Psoas muscle (tissue), 8 donors: ENCODE data around the gene XIRP2. TPM values are rescaled to one million over a fixed set of nuclear protein-coding genes. Genes with fewer than 3 reads are reported as not detected.
A peak's percentile ranks its signal among the peaks of the same experiment; 100 is the strongest.

Experiments
- ATAC-seq, 4 donors: fragments of 200-7000 bp; cut with Tn5 transposase; one replicate each; pipeline ENCODE4 v1.9.1; 2020; ENCODE audit warnings: moderate library complexity in 3 of 4, mild to moderate bottlenecking in 2 of 4
- DNase-seq, 2 donors: peaks; one replicate each; pipeline ENCODE4 v3.0.0-alpha.2; 2020
- H3K27ac ChIP-seq: fragments of 200-600 bp; one replicate; pipeline ENCODE4 v1.8.0; 2022
- H3K27me3 ChIP-seq, 3 donors: fragments of 200-600 bp in 1 of 3; one replicate each; pipeline versions ENCODE4 v1.6.1 to v1.8.0; 2013 to 2022; ENCODE audit warnings: low read length in 2 of 3, mild to moderate bottlenecking in 2 of 3, moderate library complexity in 1 of 3; ENCODE audit not compliant: insufficient read depth in 3 of 3
- H3K36me3 ChIP-seq, 2 donors: fragments of 200-600 bp in 1 of 2; one replicate each; pipeline versions ENCODE4 v1.6.1 to v1.8.0; 2013 to 2022; ENCODE audit warnings: low read depth in 1 of 2, mild to moderate bottlenecking in 1 of 2, moderate library complexity in 1 of 2; ENCODE audit not compliant: insufficient read depth in 1 of 2
- H3K4me1 ChIP-seq: fragments of 200-600 bp; one replicate; pipeline ENCODE4 v1.8.0; 2022
- H3K4me3 ChIP-seq: fragments of 200-600 bp; one replicate; pipeline ENCODE4 v1.8.0; 2022; ENCODE audit warnings: mild to moderate bottlenecking
- H3K9me3 ChIP-seq: fragments of 200-600 bp; one replicate; pipeline ENCODE4 v1.8.0; 2022
- WGBS, 3 donors: extraction: QIAGEN DNeasy Blood & Tissue Kit; methylation state at CpG; one replicate each; pipeline versions ENCODE4 v1.1.6 to v1.1.7; 2013; 5-methylcytosine and 5-hydroxymethylcytosine counted together
- intact Hi-C, 2 donors: fragments of 100-400 bp; cut with DNase I; formaldehyde crosslinking; loops; one replicate each; pipeline versions ENCODE4 v1.11.0 to v1.14.2; 2022
- polyA plus RNA-seq, 3 donors: library from polyadenylated mRNA; stranded (reverse); fragments of 200-250 nt; gene quantifications; one replicate each; pipeline ENCODE4 v1.2.3, GENCODE V29; 2013
- total RNA-seq, 4 donors: library from RNA; stranded (reverse); fragmentation: NEBNext Ultra II Directional in 2 of 4; extraction: Animal tissue kit (Norgen Biotek cat#: 25700) in 2 of 4; gene quantifications; one replicate each; pipeline versions ENCODE4 v1.2.1 to v1.2.4, GENCODE V29; 2021 to 2023
- TF ChIP-seq, protein P1 (sequence below): fragments of 200-600 bp; IDR thresholded peaks from one replicate; pipeline ENCODE4 v1.8.0; 2022; ENCODE audit warnings: antibody characterized with exemption
- donor health status: healthy with polysubstance abuse.
- donor health status: DM: no; HTN: no; CAD: no; lungs with moderate emphysema.
- donor health status: Bipolar disorder and iron deficiency.
- donor health status: healthy.
- donor health status: DM: yes; HTN: yes; CAD: no.
- donor health status: DM: no; HTN: no; CAD: no.
- donor health status: DM: no; HTN: no; CAD: no.
- donor health status: DM: yes; HTN: yes; CAD: no.

The XIRP2 gene
- total and polyA plus RNA-seq, 7 donors: 355 to 8,701 (median 2,071) TPM

DNA sequence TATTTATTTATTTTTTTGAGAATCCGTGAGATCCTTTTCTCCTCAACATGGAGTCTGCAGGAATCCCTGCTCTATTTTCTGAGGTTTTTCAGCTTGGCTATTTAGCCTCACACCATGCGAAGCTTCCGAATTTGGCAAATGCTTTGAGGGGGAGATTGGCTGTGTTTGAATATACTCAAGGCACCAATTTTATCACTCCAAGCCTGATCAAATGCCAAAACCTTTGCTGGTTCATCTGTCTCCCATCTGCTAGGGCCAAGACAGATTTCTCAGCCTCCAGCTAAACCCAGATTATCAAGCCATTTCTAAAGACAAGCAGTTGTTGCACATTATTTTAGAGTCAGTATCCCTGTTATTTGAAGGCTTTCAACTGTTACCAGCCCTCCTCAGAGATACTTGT lies 295.7 kb downstream of the XIRP2 start:
- DNase-seq: no peak
- Histone ChIP-seq H3K9me3 (no peaks in the 10 kb centered on the region), H3K27me3 (no peaks in the 10 kb centered on the region), H3K4me1 (peaks cover 9% of the 10 kb centered on the region), H3K36me3 (no peaks in the 10 kb centered on the region), H3K4me3 (no peak overlapping the region), H3K27ac (peak overlapping the region; percentile 96)
- TF ChIP-seq, protein P1, sequence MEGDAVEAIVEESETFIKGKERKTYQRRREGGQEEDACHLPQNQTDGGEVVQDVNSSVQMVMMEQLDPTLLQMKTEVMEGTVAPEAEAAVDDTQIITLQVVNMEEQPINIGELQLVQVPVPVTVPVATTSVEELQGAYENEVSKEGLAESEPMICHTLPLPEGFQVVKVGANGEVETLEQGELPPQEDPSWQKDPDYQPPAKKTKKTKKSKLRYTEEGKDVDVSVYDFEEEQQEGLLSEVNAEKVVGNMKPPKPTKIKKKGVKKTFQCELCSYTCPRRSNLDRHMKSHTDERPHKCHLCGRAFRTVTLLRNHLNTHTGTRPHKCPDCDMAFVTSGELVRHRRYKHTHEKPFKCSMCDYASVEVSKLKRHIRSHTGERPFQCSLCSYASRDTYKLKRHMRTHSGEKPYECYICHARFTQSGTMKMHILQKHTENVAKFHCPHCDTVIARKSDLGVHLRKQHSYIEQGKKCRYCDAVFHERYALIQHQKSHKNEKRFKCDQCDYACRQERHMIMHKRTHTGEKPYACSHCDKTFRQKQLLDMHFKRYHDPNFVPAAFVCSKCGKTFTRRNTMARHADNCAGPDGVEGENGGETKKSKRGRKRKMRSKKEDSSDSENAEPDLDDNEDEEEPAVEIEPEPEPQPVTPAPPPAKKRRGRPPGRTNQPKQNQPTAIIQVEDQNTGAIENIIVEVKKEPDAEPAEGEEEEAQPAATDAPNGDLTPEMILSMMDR: no peak
- 69 to 82% (median 70%) methylated on average over 3 of the region's 3 CpGs for WGBS, 3 donors
- ATAC-seq: no peak
- intact Hi-C loops: loop anchor here in 1 of 2 donors (5.0 kb wide), 1 partner anchor 37 kb away; no protein-coding TSS in a partner anchor

DNA sequence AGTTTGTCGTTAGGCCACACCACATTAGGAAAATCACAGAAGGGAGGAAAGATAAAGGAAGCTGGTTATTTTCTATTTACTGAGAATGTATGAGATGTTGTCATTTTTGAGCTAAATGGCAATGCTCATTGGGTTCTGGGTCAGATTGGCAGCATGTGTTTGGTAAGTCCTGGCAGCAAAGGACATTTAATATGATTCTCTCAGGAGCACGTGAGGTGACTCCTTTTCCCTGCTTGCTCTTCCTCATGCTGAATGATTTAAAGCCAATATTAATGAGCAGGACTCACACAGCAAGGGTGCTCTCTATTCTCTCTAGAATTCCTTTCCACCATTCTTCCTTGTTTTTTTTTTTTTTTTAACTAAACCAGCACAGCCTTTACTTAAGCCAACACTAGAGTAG lies 298.2 kb downstream of the XIRP2 start:
- peaks cover 9% of the 10 kb centered on the region for H3K4me1 ChIP-seq
- H3K27ac ChIP-seq: peak overlapping the region; percentile 96
- TF ChIP-seq, protein P1: no peak
- H3K27me3 ChIP-seq: no peaks in the 10 kb centered on the region
- intact Hi-C loops: no loop called here
- H3K36me3 ChIP-seq: no peaks in the 10 kb centered on the region
- DNase-seq: no peak
- peak; percentile 49 to 62 (median 50) for ATAC-seq
- H3K4me3 ChIP-seq: peak overlapping the region; percentile 74
- H3K9me3 ChIP-seq: no peaks in the 10 kb centered on the region
- 23 to 45% (median 33%) methylated on average over 2 of the region's 2 CpGs for WGBS, 3 donors

DNA sequence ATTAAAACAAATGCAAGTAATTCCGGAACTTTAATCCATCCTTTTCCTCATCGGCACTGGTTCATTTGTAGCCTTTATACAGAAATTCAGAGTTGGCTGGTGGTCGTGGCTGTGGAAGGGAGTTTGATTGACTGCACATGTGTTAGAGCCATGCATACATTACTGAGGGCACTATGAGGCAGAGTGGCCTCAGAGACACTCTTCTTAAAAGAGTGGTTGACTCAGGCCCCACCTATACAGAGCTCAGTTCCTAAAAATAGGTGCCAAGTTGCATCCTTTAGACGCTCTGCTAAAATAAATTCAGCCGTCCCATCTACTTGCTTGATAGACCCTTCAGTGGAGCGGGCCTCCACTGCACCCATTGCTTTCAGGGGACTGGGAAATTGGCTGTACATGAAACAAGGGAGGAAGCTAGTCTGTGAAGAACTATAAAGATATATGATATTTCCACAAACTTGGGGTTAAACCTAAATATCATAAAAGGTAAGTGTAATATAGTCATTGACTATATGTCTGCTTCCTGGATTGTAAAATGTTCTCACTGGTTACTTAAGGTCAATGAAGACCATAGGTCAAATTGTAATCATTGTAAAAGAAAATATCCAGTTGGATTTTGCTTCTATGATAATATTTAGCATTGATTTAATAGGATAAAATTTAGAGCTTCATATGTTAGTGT lies 298.9 kb downstream of the XIRP2 start:
- Histone ChIP-seq H3K9me3 (no peaks in the 10 kb centered on the region), H3K4me1 (peaks cover 9% of the 10 kb centered on the region), H3K36me3 (no peaks in the 10 kb centered on the region), H3K4me3 (peak overlapping the region; percentile 74), H3K27ac (peak overlapping the region; percentile 96), H3K27me3 (no peaks in the 10 kb centered on the region)
- intact Hi-C loops: no loop called here
- peak; percentile 80 to 92 (median 87) for ATAC-seq
- 25 to 46% (median 27%) methylated on average over 6 of the region's 6 CpGs for WGBS, 3 donors
- TF ChIP-seq, protein P1: no peak
- DNase-seq: peak in 1 of 2 donors; percentile 66

DNA sequence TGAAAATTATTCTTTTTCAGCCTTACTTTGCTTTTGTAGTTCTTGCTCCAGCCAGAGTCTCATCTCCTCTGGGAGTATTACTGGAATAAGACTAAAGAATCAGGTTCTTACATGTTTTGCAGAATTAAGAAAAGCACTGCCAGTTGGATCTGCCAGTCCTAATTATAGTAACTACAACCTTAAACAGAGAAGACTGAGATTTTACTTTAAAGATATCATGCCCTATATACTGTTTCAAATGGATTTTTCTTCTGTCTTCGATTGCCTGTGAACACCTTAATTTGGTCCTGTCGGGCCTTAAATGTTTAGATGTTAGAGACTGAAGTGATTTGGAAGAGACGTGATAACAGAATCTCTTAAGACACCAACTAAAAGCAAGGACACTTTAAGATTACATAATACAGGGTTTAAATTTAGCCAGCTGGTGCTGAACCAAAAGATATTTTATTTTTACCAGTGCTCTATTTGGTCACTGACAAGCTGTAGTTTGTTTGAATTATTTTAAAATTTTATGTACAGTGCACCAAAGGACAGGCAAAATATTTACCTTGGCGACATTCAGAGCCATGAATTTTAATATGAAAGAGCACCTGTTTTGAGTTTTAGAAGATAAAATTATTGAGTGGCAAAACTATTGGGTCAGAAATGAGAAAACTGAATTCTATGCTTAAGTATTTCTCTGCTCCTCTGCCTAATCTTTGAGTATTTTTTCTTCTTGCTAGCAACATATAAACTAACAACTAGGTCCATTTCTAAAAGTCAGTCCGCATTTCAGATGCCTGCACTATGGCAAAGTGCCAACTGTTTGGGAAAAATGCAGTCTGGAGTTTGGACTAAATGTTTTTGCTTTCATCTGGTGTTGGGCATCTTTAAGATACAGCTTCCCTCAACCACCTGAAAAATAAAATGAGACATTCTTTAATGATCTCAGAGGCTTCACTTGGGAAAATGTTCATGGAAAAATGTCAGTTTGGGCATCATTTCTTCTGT lies 300.0 kb downstream of the XIRP2 start:
- DNase-seq (no peak), ATAC-seq (peak; percentile 31 to 62 (median 51))
- Histone ChIP-seq H3K9me3 (no peaks in the 10 kb centered on the region), H3K4me1 (peaks cover 9% of the 10 kb centered on the region), H3K36me3 (peaks cover 0 to 3% of the 10 kb centered on the region in 2 donors), H3K27me3 (no peaks in the 10 kb centered on the region), H3K4me3 (peak overlapping the region; percentile 74), H3K27ac (peak overlapping the region; percentile 96)
- intact Hi-C loops: loop anchor here in 1 of 2 donors (2.0 kb wide), 1 partner anchor 45 kb away; no protein-coding TSS in a partner anchor
- 18 to 24% (median 21%) methylated on average over 5 of the region's 5 CpGs for WGBS, 3 donors
- TF ChIP-seq, protein P1: no peak
